Fibroblast of lung (primary cell): Measurements from ENCODE around the gene COPE.

Source experiments
- CTCF ChIP-seq, 2 donors: IDR thresholded peaks in 1 of 2; conservative IDR thresholded peaks in 1 of 2; 1 replicate in 1 of 2; 2 replicates in 1 of 2; pipeline ENCODE4 v1.5.1; 2011 to 2012; ENCODE audit warnings: low read length in 2 of 2, control low read depth in 1 of 2, inconsistent platforms in 1 of 2, low read depth in 1 of 2, mild to moderate bottlenecking in 1 of 2
- EZH2 ChIP-seq: IDR thresholded peaks from 2 replicates; pipeline ENCODE4 v1.5.1; 2012; ENCODE audit warnings: low read length, control low read depth, mild to moderate bottlenecking; ENCODE audit errors: missing control alignments

GRCh38 chr19:18853755-18854427 lies 65.3 kb downstream of the COPE start:
- no peak for TF ChIP-seq CTCF (conservative IDR thresholded peaks at IDR 0.05 in 1 of 2, IDR thresholded peaks at IDR 0.05 in 1 of 2; ENCODE audit: low read depth in 1 of 2, low read length in 2 of 2)
- TF ChIP-seq EZH2: no peak
